ENCODE measurements around the gene GOLT1A. TPM values are rescaled to one million over a fixed set of nuclear protein-coding genes. Genes with fewer than 3 reads are reported as not detected.

Gene GOLT1A
- total and polyA plus RNA-seq, 10 of the 15 experiments (the other 5 are each of a cell fraction or from before 2014, with no cell fraction given): 0.09 to 0.46 TPM; not detected in 8

DNA sequence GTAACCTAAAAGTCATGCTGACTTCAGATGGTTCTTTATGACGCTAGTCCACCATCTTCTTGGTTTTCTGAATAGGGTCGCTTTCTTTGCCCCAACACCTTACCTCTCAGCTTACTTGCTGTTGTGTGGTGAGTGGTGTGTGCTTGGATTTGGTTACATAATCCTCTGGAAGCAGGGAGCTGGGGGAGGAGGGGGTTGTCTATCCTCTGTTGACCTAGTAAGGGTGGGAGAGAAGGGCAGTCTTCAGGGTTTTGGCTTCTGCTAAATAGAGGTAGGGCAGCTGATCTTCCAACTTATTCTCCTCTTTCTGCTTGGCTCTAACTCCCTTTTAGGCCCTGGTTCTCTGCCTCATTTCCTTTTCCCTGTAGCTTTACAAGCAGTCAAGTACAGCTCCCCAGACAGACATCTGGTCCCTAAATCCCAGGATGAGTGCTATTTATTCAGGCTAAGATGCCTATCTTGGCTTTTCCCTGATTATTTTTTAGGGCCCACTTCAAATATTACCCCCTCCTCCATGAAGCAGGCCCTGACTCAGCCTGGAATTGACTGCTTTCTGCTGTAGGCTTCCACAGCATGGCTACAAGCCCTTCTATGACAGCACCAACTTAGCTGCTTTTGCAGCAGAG is 41.3 kb downstream of the GOLT1A start:
- in situ Hi-C loops (cut with MboI) (no loop called here), intact Hi-C loops (cut with micrococcal nuclease; ENCODE audit: unreplicated experiment) (no loop called here)
- Histone ChIP-seq H3K36me3 (ENCODE audit: control insufficient read depth in 2 of 2, insufficient read depth in 2 of 2, low read length in 1 of 2) (no peaks in the 10 kb centered on the region), H3K9ac (ENCODE audit: control insufficient read depth, insufficient read depth, low read length) (no peak overlapping the region), H3K4me3 (no peak overlapping the region), H4K20me1 (ENCODE audit: control insufficient read depth, insufficient read depth) (no peaks in the 10 kb centered on the region), H3K4me1 (ENCODE audit: control insufficient read depth, insufficient read depth, low read length) (no peaks in the 10 kb centered on the region), H3K27me3 (replicated peaks in 1 of 2; ENCODE audit: control insufficient read depth in 2 of 2, insufficient read depth in 2 of 2, low read length in 1 of 2) (peaks cover 0 to 2% of the 10 kb centered on the region in 2 experiments; a peak in 1 of 4 replicates), H3K27ac (ENCODE audit: control insufficient read depth, insufficient read depth) (no peak overlapping the region), H3K4me2 (ENCODE audit: control insufficient read depth, insufficient read depth) (no peak overlapping the region), H2AFZ (ENCODE audit: control insufficient read depth, low read depth, low read length) (no peak overlapping the region), H3K79me2 (ENCODE audit: control insufficient read depth, insufficient read depth, low read length) (no peaks in the 10 kb centered on the region), H3K9me3 (replicated peaks; ENCODE audit: control insufficient read depth, insufficient read depth, low read length) (peaks cover 8% of the 10 kb centered on the region; the same call in 2 of the 3 replicates)
- ChIA-PET CTCF (interaction anchor here (0.7 to 2.7 kb wide), 3 partner anchors 10 to 204 kb away, joined by 3 to 11 read pairs (median 4); no protein-coding TSS in a partner anchor), SMC1A (ENCODE audit: uncharacterized antibody, unreplicated experiment) (interaction anchor here (2.3 kb wide), 1 partner anchor 226 kb away, joined by 6 read pairs; no protein-coding TSS in a partner anchor), RAD21 (ENCODE audit: unreplicated experiment) (no interaction called here), POLR2A (interaction anchor here (0.5 kb wide), 1 partner anchor 13 kb away, joined by 4 read pairs; no protein-coding TSS in a partner anchor)
- no peak for FAIRE-seq
- WGBS (ENCODE audit: insufficient coverage, insufficient replicate concordance, low lambda C conversion rate, missing lambda C conversion rate): 28% methylated on average over 2 of the region's 2 CpGs
- ATAC-seq: no peak
- BruUV-seq (replicated peaks): no TSS peak
- DNase-seq (ENCODE audit: low read depth, low spot score): no peak
- TF ChIP-seq, protein P1, sequence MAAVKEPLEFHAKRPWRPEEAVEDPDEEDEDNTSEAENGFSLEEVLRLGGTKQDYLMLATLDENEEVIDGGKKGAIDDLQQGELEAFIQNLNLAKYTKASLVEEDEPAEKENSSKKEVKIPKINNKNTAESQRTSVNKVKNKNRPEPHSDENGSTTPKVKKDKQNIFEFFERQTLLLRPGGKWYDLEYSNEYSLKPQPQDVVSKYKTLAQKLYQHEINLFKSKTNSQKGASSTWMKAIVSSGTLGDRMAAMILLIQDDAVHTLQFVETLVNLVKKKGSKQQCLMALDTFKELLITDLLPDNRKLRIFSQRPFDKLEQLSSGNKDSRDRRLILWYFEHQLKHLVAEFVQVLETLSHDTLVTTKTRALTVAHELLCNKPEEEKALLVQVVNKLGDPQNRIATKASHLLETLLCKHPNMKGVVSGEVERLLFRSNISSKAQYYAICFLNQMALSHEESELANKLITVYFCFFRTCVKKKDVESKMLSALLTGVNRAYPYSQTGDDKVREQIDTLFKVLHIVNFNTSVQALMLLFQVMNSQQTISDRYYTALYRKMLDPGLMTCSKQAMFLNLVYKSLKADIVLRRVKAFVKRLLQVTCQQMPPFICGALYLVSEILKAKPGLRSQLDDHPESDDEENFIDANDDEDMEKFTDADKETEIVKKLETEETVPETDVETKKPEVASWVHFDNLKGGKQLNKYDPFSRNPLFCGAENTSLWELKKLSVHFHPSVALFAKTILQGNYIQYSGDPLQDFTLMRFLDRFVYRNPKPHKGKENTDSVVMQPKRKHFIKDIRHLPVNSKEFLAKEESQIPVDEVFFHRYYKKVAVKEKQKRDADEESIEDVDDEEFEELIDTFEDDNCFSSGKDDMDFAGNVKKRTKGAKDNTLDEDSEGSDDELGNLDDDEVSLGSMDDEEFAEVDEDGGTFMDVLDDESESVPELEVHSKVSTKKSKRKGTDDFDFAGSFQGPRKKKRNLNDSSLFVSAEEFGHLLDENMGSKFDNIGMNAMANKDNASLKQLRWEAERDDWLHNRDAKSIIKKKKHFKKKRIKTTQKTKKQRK (IDR thresholded peaks at IDR 0.05; ENCODE audit: low read depth, low read length): no peak
- TF ChIP-seq STAT1 (conservative IDR thresholded peaks at IDR 0.05): no peak
- TF ChIP-seq LARP7 (IDR thresholded peaks at IDR 0.05): no peak
- TF ChIP-seq ZNF274 (IDR thresholded peaks at IDR 0.05; ENCODE audit: insufficient read depth, insufficient read length): no peak
- TF ChIP-seq, protein P2, sequence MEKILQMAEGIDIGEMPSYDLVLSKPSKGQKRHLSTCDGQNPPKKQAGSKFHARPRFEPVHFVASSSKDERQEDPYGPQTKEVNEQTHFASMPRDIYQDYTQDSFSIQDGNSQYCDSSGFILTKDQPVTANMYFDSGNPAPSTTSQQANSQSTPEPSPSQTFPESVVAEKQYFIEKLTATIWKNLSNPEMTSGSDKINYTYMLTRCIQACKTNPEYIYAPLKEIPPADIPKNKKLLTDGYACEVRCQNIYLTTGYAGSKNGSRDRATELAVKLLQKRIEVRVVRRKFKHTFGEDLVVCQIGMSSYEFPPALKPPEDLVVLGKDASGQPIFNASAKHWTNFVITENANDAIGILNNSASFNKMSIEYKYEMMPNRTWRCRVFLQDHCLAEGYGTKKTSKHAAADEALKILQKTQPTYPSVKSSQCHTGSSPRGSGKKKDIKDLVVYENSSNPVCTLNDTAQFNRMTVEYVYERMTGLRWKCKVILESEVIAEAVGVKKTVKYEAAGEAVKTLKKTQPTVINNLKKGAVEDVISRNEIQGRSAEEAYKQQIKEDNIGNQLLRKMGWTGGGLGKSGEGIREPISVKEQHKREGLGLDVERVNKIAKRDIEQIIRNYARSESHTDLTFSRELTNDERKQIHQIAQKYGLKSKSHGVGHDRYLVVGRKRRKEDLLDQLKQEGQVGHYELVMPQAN (conservative IDR thresholded peaks at IDR 0.05): no peak
- TF ChIP-seq MEF2A (IDR thresholded peaks at IDR 0.05; ENCODE audit: insufficient read depth, low read depth, low read length): no peak
- no peak for TF ChIP-seq CBX3 (IDR thresholded peaks at IDR 0.05; ENCODE audit: borderline replicate concordance, low read depth)
- TF ChIP-seq, protein P3, sequence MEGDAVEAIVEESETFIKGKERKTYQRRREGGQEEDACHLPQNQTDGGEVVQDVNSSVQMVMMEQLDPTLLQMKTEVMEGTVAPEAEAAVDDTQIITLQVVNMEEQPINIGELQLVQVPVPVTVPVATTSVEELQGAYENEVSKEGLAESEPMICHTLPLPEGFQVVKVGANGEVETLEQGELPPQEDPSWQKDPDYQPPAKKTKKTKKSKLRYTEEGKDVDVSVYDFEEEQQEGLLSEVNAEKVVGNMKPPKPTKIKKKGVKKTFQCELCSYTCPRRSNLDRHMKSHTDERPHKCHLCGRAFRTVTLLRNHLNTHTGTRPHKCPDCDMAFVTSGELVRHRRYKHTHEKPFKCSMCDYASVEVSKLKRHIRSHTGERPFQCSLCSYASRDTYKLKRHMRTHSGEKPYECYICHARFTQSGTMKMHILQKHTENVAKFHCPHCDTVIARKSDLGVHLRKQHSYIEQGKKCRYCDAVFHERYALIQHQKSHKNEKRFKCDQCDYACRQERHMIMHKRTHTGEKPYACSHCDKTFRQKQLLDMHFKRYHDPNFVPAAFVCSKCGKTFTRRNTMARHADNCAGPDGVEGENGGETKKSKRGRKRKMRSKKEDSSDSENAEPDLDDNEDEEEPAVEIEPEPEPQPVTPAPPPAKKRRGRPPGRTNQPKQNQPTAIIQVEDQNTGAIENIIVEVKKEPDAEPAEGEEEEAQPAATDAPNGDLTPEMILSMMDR (IDR thresholded peaks at IDR 0.05 in 2 of 3, conservative IDR thresholded peaks at IDR 0.05 in 1 of 3; ENCODE audit: control insufficient read depth in 2 of 3, extremely low read depth in 1 of 3, insufficient read depth in 1 of 3, low read depth in 3 of 3, low read length in 3 of 3): no peak
- no peak for TF ChIP-seq TARDBP (IDR thresholded peaks at IDR 0.05; ENCODE audit: borderline replicate concordance)
- no peak for TF ChIP-seq SMARCA5 (IDR thresholded peaks at IDR 0.05)
- TF ChIP-seq MXI1 (IDR thresholded peaks at IDR 0.05; ENCODE audit: low read depth, low read length): no peak
- no peak for TF ChIP-seq SMC3 (IDR thresholded peaks at IDR 0.05; ENCODE audit: borderline replicate concordance, low read length)
- TF ChIP-seq BRCA1 (IDR thresholded peaks at IDR 0.05; ENCODE audit: low read depth, low read length): no peak
- TF ChIP-seq, protein P4, sequence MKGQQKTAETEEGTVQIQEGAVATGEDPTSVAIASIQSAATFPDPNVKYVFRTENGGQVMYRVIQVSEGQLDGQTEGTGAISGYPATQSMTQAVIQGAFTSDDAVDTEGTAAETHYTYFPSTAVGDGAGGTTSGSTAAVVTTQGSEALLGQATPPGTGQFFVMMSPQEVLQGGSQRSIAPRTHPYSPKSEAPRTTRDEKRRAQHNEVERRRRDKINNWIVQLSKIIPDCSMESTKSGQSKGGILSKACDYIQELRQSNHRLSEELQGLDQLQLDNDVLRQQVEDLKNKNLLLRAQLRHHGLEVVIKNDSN (IDR thresholded peaks at IDR 0.05; ENCODE audit: borderline replicate concordance, extremely low read length, insufficient read depth, low read depth, low read length): no peak
- no peak for TF ChIP-seq JUND (IDR thresholded peaks at IDR 0.05; ENCODE audit: low read depth, low read length)
- TF ChIP-seq WRNIP1 (IDR thresholded peaks at IDR 0.05; ENCODE audit: borderline replicate concordance, low read depth, low read length): no peak
